Measurements from ENCODE around the gene SLC16A5.
"Not testable (repeated sequence)": the region's sequence is repeated elsewhere in the genome, so short reads cannot be mapped to it uniquely, and the experiment has no call there.

The SLC16A5 gene, protein sequence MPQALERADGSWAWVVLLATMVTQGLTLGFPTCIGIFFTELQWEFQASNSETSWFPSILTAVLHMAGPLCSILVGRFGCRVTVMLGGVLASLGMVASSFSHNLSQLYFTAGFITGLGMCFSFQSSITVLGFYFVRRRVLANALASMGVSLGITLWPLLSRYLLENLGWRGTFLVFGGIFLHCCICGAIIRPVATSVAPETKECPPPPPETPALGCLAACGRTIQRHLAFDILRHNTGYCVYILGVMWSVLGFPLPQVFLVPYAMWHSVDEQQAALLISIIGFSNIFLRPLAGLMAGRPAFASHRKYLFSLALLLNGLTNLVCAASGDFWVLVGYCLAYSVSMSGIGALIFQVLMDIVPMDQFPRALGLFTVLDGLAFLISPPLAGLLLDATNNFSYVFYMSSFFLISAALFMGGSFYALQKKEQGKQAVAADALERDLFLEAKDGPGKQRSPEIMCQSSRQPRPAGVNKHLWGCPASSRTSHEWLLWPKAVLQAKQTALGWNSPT

DNA sequence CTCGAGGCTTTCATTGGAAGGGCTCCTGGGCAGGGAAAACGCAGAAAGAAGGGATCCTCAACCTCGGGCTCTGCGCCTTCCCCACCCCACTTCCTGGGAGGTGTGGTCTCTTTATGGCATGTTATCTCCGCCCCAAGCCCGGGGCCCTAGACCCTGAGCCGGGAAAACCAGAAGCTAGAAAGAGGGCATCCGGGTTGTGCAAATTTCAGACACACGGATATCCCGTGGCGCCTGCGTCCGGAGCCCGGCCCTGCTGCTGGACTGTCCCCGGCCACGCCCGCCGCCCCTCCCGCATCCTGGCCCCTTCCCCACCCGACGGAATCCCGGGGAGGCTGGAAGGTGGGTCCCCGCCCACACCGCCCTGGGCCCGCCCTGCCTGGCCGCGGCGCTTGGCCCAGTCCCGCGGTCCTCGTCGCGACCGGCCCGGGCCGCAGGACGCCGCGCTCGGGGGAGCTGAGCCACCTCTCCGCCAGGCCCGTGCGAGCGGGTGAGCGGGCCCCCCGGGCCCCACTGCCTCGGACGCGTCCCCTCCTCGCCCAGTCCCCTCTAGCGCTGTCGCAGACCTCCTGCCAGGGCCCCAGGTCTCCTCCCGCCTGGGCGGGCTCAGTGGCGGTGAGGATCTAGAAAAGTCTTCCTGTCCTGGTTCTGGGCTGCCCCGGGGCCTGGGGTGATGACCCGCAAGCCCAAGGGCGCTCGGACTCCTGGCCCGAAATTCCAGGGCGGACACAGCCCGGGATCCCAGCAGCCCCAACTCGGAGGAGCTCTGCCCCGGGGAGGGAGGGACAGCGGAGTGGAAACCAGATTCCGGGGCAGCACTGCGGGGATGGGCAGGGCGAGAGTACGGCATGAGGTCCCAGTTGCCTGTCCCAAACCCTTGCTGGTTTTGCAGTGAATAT lies at the start of gene SLC16A5:
SLC16A5 (plus strand) TSS at position 397 of the 896 bp plus-strand sequence. CDS start 5,683 bp downstream, outside the sequence.
- DNase-seq: no peak

GRCh38 chr17:75039238-75039637 lies 48.5 kb upstream of the SLC16A5 start:
- no peak for DNase-seq

- DNase-seq: no peak
Observed at GRCh38 chr17:75041656-75042280, 46.0 kb upstream of the SLC16A5 start.

DNA sequence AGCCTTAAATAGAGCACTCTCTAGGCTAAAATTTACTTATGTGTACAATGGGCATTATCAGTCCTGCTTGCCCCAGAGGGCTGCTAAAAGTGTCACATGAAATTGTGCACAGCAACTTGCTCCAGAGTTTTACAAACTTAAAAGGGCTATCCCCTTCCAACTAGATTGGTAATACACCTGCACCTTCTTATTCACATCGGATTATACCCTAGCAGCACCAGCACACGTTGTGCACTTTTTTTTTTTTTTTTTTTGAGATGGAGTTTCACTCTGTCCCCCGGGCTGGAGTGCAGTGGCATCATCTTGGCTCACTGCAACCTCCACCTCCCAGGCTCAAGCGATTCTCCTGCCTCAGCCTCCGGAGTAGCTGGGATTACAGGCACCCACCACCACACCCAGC lies 44.0 kb upstream of the SLC16A5 start:
- DNase-seq: not testable (repeated sequence)

GRCh38 chr17:75044716-75045115 lies 43.0 kb upstream of the SLC16A5 start:
- DNase-seq: no peak

GRCh38 chr17:75045946-75046406 lies 41.8 kb upstream of the SLC16A5 start:
- DNase-seq: not testable (repeated sequence)

DNA sequence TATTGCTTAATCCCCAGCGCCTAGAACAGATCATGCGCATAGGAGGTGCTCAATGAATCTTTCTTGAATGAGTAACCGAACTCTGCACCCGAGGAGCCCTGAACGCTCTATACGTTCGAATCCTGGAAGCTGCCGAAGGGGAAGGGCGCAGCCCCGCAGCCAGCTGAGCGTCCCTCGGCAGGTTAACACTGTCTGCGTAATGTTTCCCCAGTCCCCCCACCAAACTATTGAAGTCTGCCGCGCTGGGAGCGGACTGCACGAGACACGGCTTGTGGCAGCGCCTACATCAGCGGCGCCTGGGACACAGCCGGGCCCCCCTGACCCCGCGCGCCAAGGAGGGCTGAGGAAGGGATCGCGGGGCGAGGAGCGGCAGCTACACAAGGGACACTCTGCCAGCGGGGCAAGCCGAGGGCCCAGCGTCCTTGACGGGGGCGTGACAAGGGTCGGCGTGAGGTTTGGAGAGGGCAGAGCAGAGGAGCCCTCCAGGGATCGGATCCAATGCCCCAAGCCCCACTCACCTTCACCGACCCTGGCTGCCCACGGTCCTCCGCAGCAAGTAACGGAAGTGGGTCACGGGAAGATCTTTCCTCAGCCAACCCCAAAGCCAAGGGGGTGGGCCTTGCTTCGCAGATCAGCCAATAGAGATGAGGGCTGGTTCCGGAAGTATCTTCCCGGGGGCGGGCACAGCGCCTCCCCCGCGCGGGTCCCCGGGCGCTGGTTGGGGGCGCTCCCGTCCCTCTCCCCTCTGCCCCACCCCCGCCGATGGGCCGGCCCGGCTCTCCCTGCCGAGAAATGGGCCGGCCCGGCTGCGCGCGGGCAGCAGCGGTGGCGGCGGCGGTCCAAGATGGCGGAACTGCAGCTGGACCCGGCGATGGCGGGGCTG lies 41.1 kb upstream of the SLC16A5 start, which contains the start of the genes ATP5PD and KCTD2:
ATP5PD (minus strand) TSS at position 563 of the 883 bp plus-strand sequence. CDS start 4,319 bp downstream, outside the sequence.
KCTD2 (plus strand) TSS at position 819 of the 883 bp plus-strand sequence; CDS start at position 845, 26 bp downstream.
- peak; percentile 94 for DNase-seq

- no peak for DNase-seq
Observed at GRCh38 chr17:75047398-75048098, 40.2 kb upstream of the SLC16A5 start.

GRCh38 chr17:75048249-75048878 lies 39.4 kb upstream of the SLC16A5 start:
- no peak for DNase-seq

DNA sequence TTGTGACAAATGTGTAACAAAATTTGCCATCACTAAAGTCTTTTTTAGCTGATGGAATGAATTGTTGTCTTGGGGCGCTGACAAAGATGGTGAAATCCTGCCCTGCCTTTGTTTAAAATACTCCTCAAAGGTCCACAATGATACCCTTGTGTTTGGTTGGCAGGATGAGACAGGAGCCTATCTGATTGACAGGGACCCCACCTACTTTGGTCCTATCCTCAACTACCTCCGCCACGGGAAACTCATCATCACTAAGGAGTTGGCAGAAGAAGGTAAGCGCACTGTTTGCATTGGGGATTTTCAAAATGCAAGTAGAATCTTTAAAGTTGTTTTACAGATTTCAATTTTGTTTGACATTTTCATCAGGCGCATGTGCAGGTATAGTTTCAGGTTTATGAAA lies 38.7 kb upstream of the SLC16A5 start:
- DNase-seq: no peak

- no peak for DNase-seq
Observed at GRCh38 chr17:75049706-75050105, 38.0 kb upstream of the SLC16A5 start.

DNA sequence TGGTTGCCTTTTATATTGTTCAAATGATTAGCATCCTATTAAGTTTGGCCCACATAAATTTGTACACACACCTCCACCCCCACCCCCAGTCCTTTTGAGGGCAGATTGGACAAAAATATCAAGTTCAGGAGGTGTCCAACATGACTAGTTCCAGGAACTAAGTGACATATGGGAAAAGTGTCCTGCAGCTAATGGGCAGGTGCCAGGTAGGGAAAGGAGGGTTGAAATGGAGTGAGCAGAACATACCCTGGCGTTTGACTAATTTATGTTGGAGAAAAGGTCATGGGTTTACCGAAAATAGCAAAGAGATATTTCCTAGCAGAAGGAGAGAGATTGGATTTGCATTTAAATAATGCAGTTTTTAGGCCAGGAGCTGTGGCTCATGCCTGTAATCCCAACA lies 35.8 kb upstream of the SLC16A5 start:
- DNase-seq: no peak

DNA sequence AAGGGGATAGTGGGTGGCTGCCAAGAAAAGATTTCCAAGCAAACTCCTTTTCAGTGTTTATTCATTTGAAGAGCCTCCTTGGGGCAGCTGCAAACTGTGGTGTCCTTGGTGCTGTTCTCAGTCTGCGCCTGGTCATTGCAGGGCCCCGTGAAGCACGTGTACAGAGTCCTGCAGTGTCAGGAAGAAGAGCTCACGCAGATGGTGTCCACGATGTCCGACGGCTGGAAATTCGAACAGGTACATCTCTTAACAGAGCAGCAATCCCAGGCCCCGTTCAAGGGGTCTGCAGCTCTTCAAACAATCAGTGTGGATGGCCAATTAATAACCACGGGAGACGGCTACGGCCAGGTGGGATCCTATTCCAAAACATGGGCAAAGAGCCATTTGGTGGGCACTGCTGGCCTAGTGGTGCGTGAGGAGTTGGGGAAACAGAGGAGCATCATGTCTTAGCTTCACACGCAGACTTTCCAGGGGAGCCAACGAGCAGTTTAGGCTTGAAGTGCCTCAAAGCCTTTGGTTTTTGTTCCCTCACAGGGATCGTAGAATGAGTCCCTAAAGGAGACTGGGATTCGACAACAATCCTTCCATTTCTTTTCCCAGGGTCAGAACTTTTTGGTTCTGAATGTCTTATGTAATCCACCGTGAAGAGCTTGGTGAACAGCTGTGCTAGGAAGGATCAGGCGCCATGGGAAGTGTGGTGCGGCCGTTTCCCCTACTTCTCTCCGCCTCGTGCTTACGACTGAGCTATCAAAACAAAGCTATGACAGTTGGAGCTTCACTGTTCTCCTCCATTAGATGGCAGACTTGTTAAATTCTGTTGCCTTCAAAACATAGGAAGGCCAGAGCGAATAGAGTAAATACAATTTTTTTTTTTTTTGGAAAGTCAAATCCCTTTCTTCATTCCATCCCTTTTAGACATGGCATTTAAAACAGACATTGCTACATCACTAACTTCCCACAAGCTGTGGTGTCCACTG lies 28.1 kb upstream of the SLC16A5 start:
- DNase-seq: peak; percentile 78

DNA sequence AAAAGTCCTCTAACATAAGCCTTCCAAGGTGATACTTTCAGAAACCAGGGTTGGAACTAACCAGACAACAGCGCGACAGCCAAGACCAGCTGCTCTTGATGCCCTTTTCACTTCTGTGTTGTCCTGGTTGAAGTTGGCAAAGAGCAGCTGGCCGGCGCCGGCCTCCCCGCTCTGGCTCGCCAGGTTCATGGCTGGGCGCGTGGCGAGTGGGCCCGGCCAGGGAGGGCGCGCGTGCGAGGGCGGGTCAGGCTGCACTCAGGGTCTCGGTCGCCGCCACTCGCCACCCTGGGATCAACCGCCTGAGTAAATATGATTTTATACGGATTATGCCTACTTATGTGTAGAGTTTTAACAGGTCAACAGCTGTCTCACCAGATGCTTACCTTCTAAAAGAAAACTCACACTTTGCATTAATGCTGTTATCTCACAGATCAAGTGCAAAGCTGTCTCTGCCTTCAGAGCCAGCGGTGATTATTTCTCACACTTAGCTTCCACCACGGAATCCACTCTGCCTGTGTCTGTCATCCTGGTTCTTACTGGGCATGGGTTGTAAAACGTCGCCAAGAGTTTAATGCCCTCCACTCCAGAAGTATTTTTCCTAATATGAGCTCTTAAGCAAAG lies 27.2 kb upstream of the SLC16A5 start:
- peak; percentile 85 for DNase-seq

- DNase-seq: no peak
Observed at GRCh38 chr17:75061055-75061438, 26.7 kb upstream of the SLC16A5 start.

- no peak for DNase-seq
Observed at GRCh38 chr17:75061618-75062017, 26.1 kb upstream of the SLC16A5 start.

DNA sequence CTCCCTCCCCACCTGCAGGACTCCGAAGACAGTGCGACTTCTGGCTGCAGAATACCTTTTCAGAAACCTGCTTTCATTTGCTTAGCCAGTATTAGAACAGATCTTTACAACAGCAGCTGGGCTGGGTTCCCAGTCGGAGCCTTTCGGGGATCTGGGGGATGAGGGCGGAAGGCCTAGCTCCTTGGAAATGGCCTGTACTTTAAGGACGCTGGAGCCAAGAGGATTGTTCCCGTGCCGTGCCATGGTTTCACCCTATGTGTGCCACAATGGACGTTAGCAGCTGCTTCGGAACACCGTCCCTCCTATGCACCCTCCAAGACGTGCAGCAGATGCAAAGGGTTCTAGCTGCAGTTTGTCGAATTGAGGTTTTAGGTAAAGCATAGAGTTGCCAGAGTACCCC lies 24.6 kb upstream of the SLC16A5 start:
- DNase-seq: no peak

- no peak for DNase-seq
Observed at GRCh38 chr17:75063626-75064025, 24.1 kb upstream of the SLC16A5 start.

GRCh38 chr17:75064040-75064439 lies 23.7 kb upstream of the SLC16A5 start:
- no peak for DNase-seq

All from DMS 273 treated with DMSO at 0.1 percent for 48 hours (cell line).